ENCODE measurements around the gene KAT8. TPM values are rescaled to one million over a fixed set of nuclear protein-coding genes. Genes with fewer than 3 reads are reported as not detected.

Gene KAT8
- total RNA-seq, 1 experiment from 2014 or later, result 42.0 TPM

- no peak for TF ChIP-seq CTCF (IDR thresholded peaks at IDR 0.05; ENCODE audit: unreplicated experiment)
- BruUV-seq (replicated peaks), result no TSS peak
- POLR2A ChIA-PET, result interaction anchor here (0.9 to 12.0 kb wide), 9 partner anchors 9 to 325 kb away, joined by 3 to 201 read pairs (median 7); partner anchors contain the start of genes ARMC5, BCKDK, FUS and KAT8
- CTCF ChIA-PET, result interaction anchor here (0.5 to 0.8 kb wide), 6 partner anchors 130 to 748 kb away, joined by 3 to 4 read pairs (median 3); partner anchors contain the start of gene ARMC5
- Mint-ChIP-seq H3K9me3 (ENCODE audit: unreplicated experiment) (no peaks in the 10 kb centered on the region), H3K4me3 (ENCODE audit: unreplicated experiment) (peak overlapping the region; percentile 85), H3K27ac (ENCODE audit: low read depth, unreplicated experiment) (peak overlapping the region; percentile 54), H3K36me3 (ENCODE audit: insufficient read depth, unreplicated experiment) (peaks cover 19% of the 10 kb centered on the region), H3K4me1 (ENCODE audit: insufficient read depth, unreplicated experiment) (peaks cover 28% of the 10 kb centered on the region), H3K27me3 (ENCODE audit: insufficient read depth, unreplicated experiment) (no peaks in the 10 kb centered on the region)
- peak; percentile 67 for DNase-seq (ENCODE audit: unreplicated experiment)
- intact Hi-C loops (cut with micrococcal nuclease), result no loop called here
Measured at GRCh38 chr16:31134091-31134571, 16.7 kb downstream of the KAT8 start.

DNA sequence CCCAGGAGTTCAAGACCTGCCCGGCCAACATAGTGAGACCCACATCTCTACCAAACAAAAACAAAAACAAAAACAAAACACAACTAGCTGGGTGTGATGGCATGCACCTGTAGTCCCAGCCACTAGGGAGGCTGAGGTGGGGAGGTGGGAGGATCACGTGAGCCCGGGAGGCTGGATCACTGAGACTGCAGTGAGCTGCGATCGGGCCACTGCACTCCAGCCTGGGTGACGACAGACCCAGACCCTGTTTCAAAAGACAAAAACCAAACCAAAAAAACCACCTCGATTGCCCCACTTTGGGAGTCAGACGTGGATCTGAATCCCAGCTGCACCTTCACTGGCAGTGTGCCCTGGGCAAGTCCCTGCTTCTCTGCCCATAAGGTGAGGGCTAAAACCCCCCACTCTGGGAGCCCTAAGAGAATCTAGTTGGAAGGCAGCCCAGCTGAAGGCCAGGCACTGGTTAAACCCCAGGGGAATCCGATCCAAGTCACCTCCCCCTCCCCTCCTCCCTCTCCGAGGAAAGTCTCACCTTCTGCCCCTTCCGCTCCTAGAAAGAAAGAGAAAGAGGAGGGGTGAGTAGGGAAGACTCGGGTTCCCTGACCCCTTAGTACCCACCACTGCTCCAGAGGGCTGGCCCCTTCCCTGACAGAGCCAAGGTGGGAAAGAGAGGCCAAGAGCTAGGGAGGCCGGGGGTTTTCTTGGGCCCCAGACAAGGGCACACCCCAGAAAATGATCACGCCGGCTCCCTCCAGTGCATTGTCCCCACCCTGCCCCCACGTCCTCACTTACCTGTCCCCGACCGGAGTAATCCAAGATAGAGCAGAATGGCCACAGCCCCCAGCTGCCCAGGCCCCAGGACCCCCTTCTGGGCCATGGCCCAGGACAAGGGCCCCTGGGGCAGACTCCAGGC, 17.4 kb downstream of the KAT8 start:
- Mint-ChIP-seq H3K27ac (ENCODE audit: low read depth, unreplicated experiment) (peak overlapping the region; percentile 6), H3K9me3 (ENCODE audit: unreplicated experiment) (no peaks in the 10 kb centered on the region), H3K27me3 (ENCODE audit: insufficient read depth, unreplicated experiment) (no peaks in the 10 kb centered on the region), H3K4me1 (ENCODE audit: insufficient read depth, unreplicated experiment) (peaks cover 28% of the 10 kb centered on the region), H3K4me3 (ENCODE audit: unreplicated experiment) (peak overlapping the region; percentile 85), H3K36me3 (ENCODE audit: insufficient read depth, unreplicated experiment) (peaks cover 19% of the 10 kb centered on the region)
- intact Hi-C loops (cut with micrococcal nuclease), result loop anchor here (1.0 kb wide), 1 partner anchor 17 kb away; no protein-coding TSS in a partner anchor
- TSS peak; percentile 64 for BruUV-seq (replicated peaks)
- POLR2A ChIA-PET, result interaction anchor here (0.7 to 12.0 kb wide), 12 partner anchors 10 to 324 kb away, joined by 3 to 201 read pairs (median 6); partner anchors contain the start of genes ARMC5, BCKDK, FUS and KAT8
- CTCF ChIA-PET, result interaction anchor here (0.5 to 2.0 kb wide), 13 partner anchors 16 to 748 kb away, joined by 3 to 7 read pairs (median 3); partner anchors contain the start of genes ARMC5, KAT8 and ZNF267
- no peak for TF ChIP-seq CTCF (IDR thresholded peaks at IDR 0.05; ENCODE audit: unreplicated experiment)
- DNase-seq (ENCODE audit: unreplicated experiment), result peak; percentile 88

- BruUV-seq (replicated peaks), result no TSS peak
- Mint-ChIP-seq H3K27me3 (ENCODE audit: insufficient read depth, unreplicated experiment) (no peaks in the 10 kb centered on the region), H3K9me3 (ENCODE audit: unreplicated experiment) (no peaks in the 10 kb centered on the region), H3K27ac (ENCODE audit: low read depth, unreplicated experiment) (peak within 1 kb of the TSS; percentile 6), H3K4me3 (ENCODE audit: unreplicated experiment) (peak within 1 kb of the TSS; percentile 85), H3K36me3 (ENCODE audit: insufficient read depth, unreplicated experiment) (peaks cover 19% of the 10 kb centered on the region), H3K4me1 (ENCODE audit: insufficient read depth, unreplicated experiment) (peaks cover 31% of the 10 kb centered on the region)
- ChIA-PET CTCF (interaction anchor here (0.6 to 2.0 kb wide), 9 partner anchors 17 to 313 kb away, joined by 3 to 7 read pairs (median 3); partner anchors contain the start of gene KAT8), POLR2A (interaction anchor here (0.6 to 12.0 kb wide), 12 partner anchors 9 to 323 kb away, joined by 3 to 201 read pairs (median 6); partner anchors contain the start of genes ARMC5, BCKDK, FUS and KAT8)
- TF ChIP-seq CTCF (IDR thresholded peaks at IDR 0.05; ENCODE audit: unreplicated experiment), result no peak
- intact Hi-C loops (cut with micrococcal nuclease), result loop anchor here (1.0 kb wide), 1 partner anchor 17 kb away; no protein-coding TSS in a partner anchor
- peak; percentile 63 for DNase-seq (ENCODE audit: unreplicated experiment)
Measured at GRCh38 chr16:31135535-31136286, 18.2 kb downstream of the KAT8 start, which contains the start of gene PRSS8. PRSS8 (minus strand) TSS chr16:31135727; CDS start chr16:31135498, 229 bp downstream.
